GM21717 (cell line): ENCODE results near the gene MMP14.
"Not testable (repeated sequence)": the region's sequence is repeated elsewhere in the genome, so short reads cannot be mapped to it uniquely, and the experiment has no call there.

Experiments used
- ATAC-seq: cut with Tn5 transposase; IDR thresholded peaks from one replicate; pipeline ENCODE4 v1.9.1; 2021; ENCODE audit warnings: mild to moderate bottlenecking, moderate library complexity; ENCODE audit not compliant: unreplicated experiment

MMP14 gene

GRCh38 chr14:22813145-22813544 lies 23.2 kb upstream of the MMP14 start:
- ATAC-seq, result no peak

DNA sequence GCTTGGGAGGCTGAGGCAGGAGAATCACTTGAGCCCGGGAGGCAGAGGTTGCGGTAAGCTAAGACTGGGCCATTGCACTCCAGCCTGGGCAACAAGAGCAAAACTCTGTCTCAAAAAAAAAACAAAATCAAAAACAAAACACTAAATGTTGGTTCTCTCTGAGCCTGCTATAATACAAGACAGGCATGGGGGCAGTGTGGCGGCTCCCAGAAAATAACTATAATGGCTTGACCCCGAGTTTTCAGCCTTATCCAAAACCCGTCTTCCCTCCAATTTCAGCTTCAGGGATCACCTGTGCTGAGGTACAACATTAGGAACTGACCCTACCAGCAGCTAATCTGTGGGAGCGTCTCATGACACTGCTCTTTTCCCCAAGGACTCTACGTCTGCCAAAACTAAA lies 22.0 kb upstream of the MMP14 start:
- no peak for ATAC-seq

DNA sequence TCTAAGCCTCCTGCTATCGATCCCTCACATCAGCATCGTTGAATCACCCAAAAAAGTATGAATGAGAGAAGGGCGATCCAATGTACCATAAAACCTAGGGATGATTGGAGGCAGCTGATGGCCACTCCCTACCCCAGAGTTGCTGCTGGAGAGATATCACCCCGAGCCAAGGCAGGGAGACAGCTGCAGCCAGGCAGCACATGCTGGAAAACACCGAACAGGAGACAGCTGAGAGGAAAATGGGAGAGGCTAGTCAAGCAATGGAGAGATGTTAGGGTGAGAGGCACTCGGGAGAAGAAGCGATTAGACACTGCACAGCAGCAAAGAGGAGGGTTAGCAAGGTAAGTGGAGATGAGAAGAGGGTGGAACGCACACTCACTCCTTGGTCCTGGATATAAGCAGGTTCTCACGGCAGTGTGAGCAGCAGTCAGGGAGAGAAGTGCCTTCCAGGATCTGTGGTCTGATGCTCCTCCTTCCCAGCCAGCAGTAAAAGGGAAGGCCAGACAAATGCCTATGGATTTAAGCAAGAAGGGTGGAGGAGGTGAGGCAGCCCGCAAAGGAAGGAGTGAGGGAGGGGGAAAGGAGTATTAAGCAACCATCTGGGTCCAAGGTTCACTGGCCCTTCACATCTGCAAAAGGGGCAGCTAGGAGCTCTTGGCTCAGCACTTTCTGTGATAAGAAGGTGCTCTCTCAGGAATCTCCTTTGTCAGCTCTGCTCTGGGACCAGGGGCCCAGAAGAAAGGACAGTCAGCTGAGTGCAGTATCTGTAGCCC lies 21.3 kb upstream of the MMP14 start, which contains the start of gene SLC7A7:
TSS of gene SLC7A7 (minus strand) at position 495 of the 773 bp plus-strand sequence. CDS start 2,037 bp downstream, outside the sequence.
- no peak for ATAC-seq

- peak; percentile 34 for ATAC-seq
These were observed 17.0 kb upstream of the MMP14 start for GRCh38 chr14:22819151-22819988.

- ATAC-seq, result no peak
These were observed 15.7 kb upstream of the MMP14 start for GRCh38 chr14:22820731-22821130.

- no peak for ATAC-seq
These were observed 15.0 kb upstream of the MMP14 start for GRCh38 chr14:22821193-22822015.

- no peak for ATAC-seq
These were observed 14.3 kb upstream of the MMP14 start for GRCh38 chr14:22822016-22822570.

GRCh38 chr14:22822571-22823098 lies 13.8 kb upstream of the MMP14 start:
- peak; percentile 28 for ATAC-seq

GRCh38 chr14:22824711-22825359 lies 11.6 kb upstream of the MMP14 start:
- ATAC-seq, result no peak

DNA sequence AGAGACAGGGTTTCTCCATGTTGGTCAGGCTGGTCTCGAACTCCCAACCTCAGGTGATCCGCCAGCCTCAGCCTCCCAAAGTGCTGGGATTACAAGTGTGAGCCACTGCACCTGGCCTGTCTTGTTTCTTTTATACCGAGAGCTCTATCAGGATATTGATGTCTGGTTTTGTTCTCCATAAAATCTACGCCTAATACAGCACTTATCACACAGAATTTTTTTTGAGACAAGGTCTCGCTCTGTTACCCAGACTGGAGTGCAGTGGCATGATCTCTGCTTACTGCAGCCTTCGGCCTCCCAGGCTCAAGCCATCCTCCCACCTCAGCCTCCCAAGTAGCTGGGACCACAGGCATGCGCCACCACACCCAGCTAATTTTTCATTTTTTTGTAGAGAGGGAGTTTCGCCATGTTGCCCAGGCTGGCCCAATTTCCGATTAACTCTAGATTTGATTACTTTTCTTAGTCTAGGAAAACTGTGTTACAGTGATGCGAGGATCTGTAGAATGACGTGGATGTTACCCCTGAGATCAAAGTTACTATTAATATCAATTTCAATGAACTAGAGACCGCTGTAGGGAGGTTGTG lies 7.2 kb upstream of the MMP14 start:
- ATAC-seq, result not testable (repeated sequence)

DNA sequence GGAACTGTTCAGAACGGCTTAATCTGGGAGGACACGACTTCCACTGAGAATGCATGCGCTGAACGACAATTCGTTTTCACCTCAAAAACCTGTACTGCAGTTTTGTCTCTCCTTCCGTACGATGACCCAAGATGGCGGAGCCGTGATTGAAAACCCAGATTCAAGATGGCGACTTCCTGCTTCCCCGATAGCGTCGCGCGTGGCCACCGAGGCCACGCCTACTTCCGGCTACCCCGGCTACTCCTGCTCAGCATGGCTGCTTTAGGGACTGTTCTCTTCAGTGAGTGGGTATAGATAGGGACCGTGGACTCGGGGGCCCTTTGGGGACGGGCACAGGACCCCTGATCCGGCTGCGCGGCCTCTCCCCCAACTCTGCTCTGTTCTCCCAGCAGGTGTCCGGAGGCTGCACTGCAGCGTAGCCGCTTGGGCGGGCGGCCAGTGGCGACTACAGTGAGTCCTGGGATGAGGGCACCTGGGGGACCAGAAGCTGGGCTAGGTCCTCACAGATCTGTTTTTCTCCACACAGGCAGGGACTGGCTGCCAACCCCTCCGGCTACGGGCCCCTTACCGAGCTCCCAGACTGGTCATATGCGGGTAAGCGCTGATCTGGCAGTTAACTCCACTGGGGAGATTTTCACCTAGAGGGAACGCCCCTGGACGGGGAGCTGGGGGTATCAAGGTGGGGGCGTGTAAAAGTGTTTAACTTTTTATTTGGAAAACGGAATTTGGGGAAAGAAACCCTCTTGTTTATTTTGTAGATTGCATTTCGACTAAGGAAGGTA lies 6.5 kb upstream of the MMP14 start, which contains the start of gene MRPL52:
TSS of gene MRPL52 (plus strand) at position 227 of the 782 bp plus-strand sequence. CDS start at position 253, 26 bp downstream.
- peak; percentile 76 for ATAC-seq

GRCh38 chr14:22830443-22831010 lies 5.9 kb upstream of the MMP14 start:
- ATAC-seq, result no peak

- no peak for ATAC-seq
These were observed 880 bp upstream of the MMP14 start for GRCh38 chr14:22835505-22835904.

DNA sequence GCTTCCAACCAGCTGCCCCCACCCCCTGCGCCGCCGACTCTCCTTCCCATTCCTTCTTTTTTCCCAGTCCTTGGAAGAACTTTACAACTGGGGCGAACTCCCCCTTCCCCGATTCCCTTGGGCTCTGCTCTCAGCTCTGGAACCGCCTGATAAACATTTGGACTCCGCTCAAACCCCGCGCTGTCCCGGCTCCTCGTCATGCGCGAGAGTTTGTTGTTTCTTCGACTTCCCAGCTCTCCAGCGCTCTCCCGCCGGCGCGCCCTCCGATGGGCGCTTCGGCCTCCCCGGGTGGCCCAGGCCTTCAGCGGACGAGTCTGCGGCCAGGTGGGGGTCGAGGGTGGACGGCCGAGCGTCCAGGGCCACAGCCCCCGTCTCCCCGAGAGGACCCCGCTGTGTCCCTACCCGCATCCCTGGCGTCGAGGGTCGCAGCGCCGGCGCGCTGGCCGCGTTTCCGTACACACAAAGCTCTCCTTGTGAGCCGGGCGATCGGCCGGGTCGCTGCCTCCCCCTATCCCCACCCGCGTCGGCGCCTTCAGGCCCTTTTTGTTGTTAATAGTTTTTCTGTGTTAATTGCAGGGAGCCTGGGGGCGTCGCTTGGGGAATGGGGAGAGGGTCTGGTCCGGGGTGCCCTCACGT lies 847 bp downstream of the MMP14 start:
- ATAC-seq, result no peak

GRCh38 chr14:22837750-22838538 lies 1.6 kb downstream of the MMP14 start:
- ATAC-seq, result no peak

GRCh38 chr14:22838631-22839041 lies 2.3 kb downstream of the MMP14 start:
- ATAC-seq, result no peak

DNA sequence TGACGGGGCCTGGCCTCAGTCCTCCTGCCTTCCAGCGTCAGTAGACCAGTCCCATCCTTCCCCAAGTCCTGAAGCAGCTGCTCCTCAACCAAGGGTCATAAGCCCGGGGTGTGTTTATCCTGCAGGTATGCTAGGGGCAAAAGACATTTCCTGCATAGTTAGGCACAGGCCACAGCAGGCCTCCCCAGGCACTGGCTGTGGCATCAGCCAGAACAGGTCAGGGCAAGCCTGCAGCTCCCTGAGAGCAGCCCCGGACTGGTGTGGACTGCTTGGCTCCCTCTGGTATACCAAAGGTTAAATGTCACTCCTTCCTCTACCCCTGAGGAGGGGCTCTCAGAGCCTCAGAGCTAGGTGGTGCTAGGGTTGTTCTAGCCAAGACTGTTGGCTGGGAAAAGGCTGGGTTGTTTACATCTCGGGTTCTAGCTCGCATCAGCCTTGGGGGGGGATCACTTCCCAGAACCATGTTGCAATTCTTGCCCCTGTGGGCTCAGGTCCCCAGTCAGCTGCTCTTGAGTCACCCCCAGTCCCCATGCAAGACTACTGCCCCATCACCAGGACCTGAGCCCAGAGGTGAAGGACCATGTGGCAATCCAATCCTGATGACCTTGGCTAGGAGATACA lies 2.9 kb downstream of the MMP14 start:
- no peak for ATAC-seq
